HEK293 (cell line): ENCODE data around the gene AFF3.

Experiments
- CTCF ChIA-PET: fragments of 350-600 bp; formaldehyde crosslinking; extraction: SDS; loops from one replicate; lab custom pipeline; 2021; ENCODE audit warnings: antibody characterized with exemption; lab: Yijun Ruan, JAX
- POLR2A ChIA-PET: fragments of 300-600 bp; formaldehyde crosslinking; extraction: SDS; loops from one replicate; lab custom pipeline; 2020; ENCODE audit warnings: antibody characterized with exemption, inconsistent platforms; lab: Yijun Ruan, JAX
- H3K27ac ChIP-seq: fragments of 200-500 bp; sonication (Bioruptor generic); 2 replicates; pipeline ENCODE4 v1.5.1; 2014; ENCODE audit warnings: low read depth, low read length, control low read depth, inconsistent platforms; ENCODE audit errors: extremely low read depth
- H3K36me3 ChIP-seq, 2 experiments: fragments of 200-500 bp in 1 of 2; sonication (Bioruptor generic) in 1 of 2; 1 replicate in 1 of 2; 2 replicates in 1 of 2; pipeline ENCODE4 v1.5.1; 2014 to 2017; ENCODE audit warnings: inconsistent platforms in 2 of 2, low read length in 2 of 2; ENCODE audit not compliant: control insufficient read depth in 2 of 2, insufficient read depth in 1 of 2
- H3K4me1 ChIP-seq: fragments of 200-500 bp; sonication (Bioruptor generic); 2 replicates; pipeline ENCODE4 v1.5.1; 2014; ENCODE audit warnings: mild to moderate bottlenecking, low read length, inconsistent platforms; ENCODE audit not compliant: control insufficient read depth, insufficient read depth
- H3K4me3 ChIP-seq: 2 replicates; pipeline ENCODE4 v1.5.1; 2011; ENCODE audit warnings: low read depth, mild to moderate bottlenecking, control low read depth, low read length, moderate library complexity
- H3K9me3 ChIP-seq: fragments of 200-500 bp; sonication (Bioruptor generic); 2 replicates; pipeline ENCODE4 v1.5.1; 2014; ENCODE audit warnings: low read depth, low read length, inconsistent platforms; ENCODE audit not compliant: control insufficient read depth, insufficient read depth
- KLF9 ChIP-seq: fragments of 450-650 bp; formaldehyde crosslinking; IDR thresholded peaks from 2 replicates; pipeline ENCODE4 v1.5.1; 2016; ENCODE audit warnings: missing biosample characterization, missing genetic modification characterization, low read depth
- OSR2 ChIP-seq: fragments of 450-650 bp; formaldehyde crosslinking; IDR thresholded peaks from 2 replicates; pipeline ENCODE4 v1.5.1; 2016; ENCODE audit warnings: missing biosample characterization, missing genetic modification characterization
- PRDM4 ChIP-seq: fragments of 450-650 bp; formaldehyde crosslinking; IDR thresholded peaks from 2 replicates; pipeline ENCODE4 v1.5.1; 2017; ENCODE audit warnings: missing biosample characterization, missing genetic modification characterization
- SCRT1 ChIP-seq: fragments of 450-650 bp; formaldehyde crosslinking; IDR thresholded peaks from 2 replicates; pipeline ENCODE4 v1.5.1; 2016; ENCODE audit warnings: missing biosample characterization, missing genetic modification characterization, borderline replicate concordance
- TRIM28 ChIP-seq: IDR thresholded peaks from 2 replicates; pipeline ENCODE4 v1.6.1; 2011; ENCODE audit warnings: low read length, control low read depth, borderline replicate concordance
- ZBTB6 ChIP-seq: fragments of 450-650 bp; formaldehyde crosslinking; IDR thresholded peaks from 2 replicates; pipeline ENCODE4 v1.5.1; 2017; ENCODE audit warnings: missing biosample characterization, missing genetic modification characterization
- ZNF184 ChIP-seq: fragments of 450-650 bp; IDR thresholded peaks from 2 replicates; pipeline ENCODE4 v1.5.1; 2018; ENCODE audit warnings: missing biosample characterization, mild to moderate bottlenecking, missing genetic modification characterization
- ZNF211 ChIP-seq: fragments of 450-650 bp; formaldehyde crosslinking; IDR thresholded peaks from 2 replicates; pipeline ENCODE4 v1.5.1; 2016; ENCODE audit warnings: low read depth, missing biosample characterization, missing genetic modification characterization
- ZNF23 ChIP-seq: fragments of 450-650 bp; formaldehyde crosslinking; IDR thresholded peaks from 2 replicates; pipeline ENCODE4 v1.5.1; 2016; ENCODE audit warnings: missing biosample characterization, missing genetic modification characterization, borderline replicate concordance
- ZNF26 ChIP-seq: fragments of 450-650 bp; formaldehyde crosslinking; IDR thresholded peaks from 2 replicates; pipeline ENCODE4 v1.5.1; 2016; ENCODE audit warnings: missing biosample characterization, missing genetic modification characterization
- ZNF394 ChIP-seq: fragments of 450-650 bp; formaldehyde crosslinking; IDR thresholded peaks from 2 replicates; pipeline ENCODE4 v1.5.1; 2016; ENCODE audit warnings: missing biosample characterization, missing genetic modification characterization, mild to moderate bottlenecking, moderate library complexity, borderline replicate concordance
- ZNF404 ChIP-seq: fragments of 450-650 bp; formaldehyde crosslinking; IDR thresholded peaks from 2 replicates; pipeline ENCODE4 v1.5.1; 2017; ENCODE audit warnings: missing biosample characterization, missing genetic modification characterization
- ZNF548 ChIP-seq: fragments of 450-650 bp; formaldehyde crosslinking; IDR thresholded peaks from 2 replicates; pipeline ENCODE4 v1.5.1; 2016; ENCODE audit warnings: missing biosample characterization, missing genetic modification characterization
- ZNF549 ChIP-seq: fragments of 450-650 bp; IDR thresholded peaks from 2 replicates; pipeline ENCODE4 v1.5.1; 2018; ENCODE audit warnings: missing biosample characterization, missing genetic modification characterization, mild to moderate bottlenecking, inconsistent platforms, moderate library complexity
- ZNF600 ChIP-seq: fragments of 450-650 bp; formaldehyde crosslinking; IDR thresholded peaks from 2 replicates; pipeline ENCODE4 v1.5.1; 2016; ENCODE audit warnings: missing biosample characterization, missing genetic modification characterization
- ZNF654 ChIP-seq: fragments of 450-650 bp; formaldehyde crosslinking; IDR thresholded peaks from 2 replicates; pipeline ENCODE4 v1.5.1; 2016; ENCODE audit warnings: low read depth, missing biosample characterization, missing genetic modification characterization
- ZNF660 ChIP-seq: fragments of 450-650 bp; IDR thresholded peaks from 2 replicates; pipeline ENCODE4 v1.5.1; 2018; ENCODE audit warnings: missing biosample characterization, mild to moderate bottlenecking, missing genetic modification characterization

The AFF3 gene

GRCh38 chr2:99857372-99857771 is 285.0 kb downstream of the AFF3 start:
- Histone ChIP-seq H3K4me1 (peaks cover 9% of the 10 kb centered on the region; the same call in 1 of the 2 replicates), H3K9me3 (no peaks in the 10 kb centered on the region), H3K4me3 (no peak overlapping the region), H3K27ac (no peak overlapping the region), H3K36me3 (no peaks in the 10 kb centered on the region)
- TF ChIP-seq ZNF660 (tag by site-specific recombination) (no peak), TRIM28 (no peak), ZNF184 (tag by site-specific recombination) (no peak), ZNF23 (no peak), ZNF654 (no peak), ZNF549 (tag by site-specific recombination) (no peak), ZNF404 (tag by site-specific recombination) (no peak), ZBTB6 (no peak), ZNF600 (tag by site-specific recombination) (no peak)
- ChIA-PET CTCF (interaction anchor here (0.7 kb wide), 1 partner anchor 86 kb away, joined by 4 read pairs; no protein-coding TSS in a partner anchor), POLR2A (no interaction called here)

- POLR2A ChIA-PET = no interaction called here
- CTCF ChIA-PET = no interaction called here
These were observed 286.3 kb downstream of the AFF3 start for GRCh38 chr2:99856119-99856518.

More at GRCh38 chr2:99856119-99856518, 286.3 kb downstream of the AFF3 start:
- H3K4me1 ChIP-seq = peaks cover 8% of the 10 kb centered on the region; the same call in 1 of the 2 replicates
- no peaks in the 10 kb centered on the region for H3K9me3 ChIP-seq
- TF ChIP-seq ZNF211 (tag by site-specific recombination) (no peak), ZNF26 (tag by site-specific recombination) (peak; percentile 78), SCRT1 (tag by site-specific recombination) (no peak), ZNF548 (tag by site-specific recombination) (no peak), OSR2 (tag by site-specific recombination) (no peak), KLF9 (no peak), ZNF404 (tag by site-specific recombination) (peak; percentile 43; the same call in 1 of the 2 replicates), ZNF394 (tag by site-specific recombination) (no peak), PRDM4 (tag by site-specific recombination) (no peak)
- H3K4me3 ChIP-seq = no peak overlapping the region
- H3K36me3 ChIP-seq = no peaks in the 10 kb centered on the region
- no peak overlapping the region for H3K27ac ChIP-seq
